T-helper 2 cell treated with Interferon-gamma antibody and Interleukin-4, amounts not matched to agents 5 μg/mL and 100 μg/mL, for 36 hours (primary cell): ENCODE data around the gene ITM2B.
"Not testable (repeated sequence)": the region's sequence is repeated elsewhere in the genome, so short reads cannot be mapped to it uniquely, and the experiment has no call there.

Source experiments
- DNase-seq: peaks from one replicate; pipeline ENCODE4 v3.0.0; 2021; ENCODE audit warnings: low spot score
- H3K27ac Mint-ChIP-seq: one replicate; pipeline ENCODE4 v1.8.0; 2021; ENCODE audit warnings: mild to moderate bottlenecking, mixed read lengths
- H3K27me3 Mint-ChIP-seq: one replicate; pipeline ENCODE4 v1.8.0; 2021; ENCODE audit warnings: low read depth, mixed read lengths
- H3K36me3 Mint-ChIP-seq: one replicate; pipeline ENCODE4 v1.8.0; 2021; ENCODE audit warnings: low read depth, mixed read lengths
- H3K4me1 Mint-ChIP-seq: one replicate; pipeline ENCODE4 v1.8.0; 2021; ENCODE audit warnings: low read depth, mixed read lengths
- H3K4me3 Mint-ChIP-seq: one replicate; pipeline ENCODE4 v1.8.0; 2022; ENCODE audit warnings: mild to moderate bottlenecking, moderate library complexity, mixed read lengths
- H3K9me3 Mint-ChIP-seq: one replicate; pipeline ENCODE4 v1.8.0; 2021; ENCODE audit warnings: mixed read lengths

ITM2B gene

GRCh38 chr13:48234566-48235340, 1.7 kb downstream of the ITM2B start:
- DNase-seq, result no peak

DNA sequence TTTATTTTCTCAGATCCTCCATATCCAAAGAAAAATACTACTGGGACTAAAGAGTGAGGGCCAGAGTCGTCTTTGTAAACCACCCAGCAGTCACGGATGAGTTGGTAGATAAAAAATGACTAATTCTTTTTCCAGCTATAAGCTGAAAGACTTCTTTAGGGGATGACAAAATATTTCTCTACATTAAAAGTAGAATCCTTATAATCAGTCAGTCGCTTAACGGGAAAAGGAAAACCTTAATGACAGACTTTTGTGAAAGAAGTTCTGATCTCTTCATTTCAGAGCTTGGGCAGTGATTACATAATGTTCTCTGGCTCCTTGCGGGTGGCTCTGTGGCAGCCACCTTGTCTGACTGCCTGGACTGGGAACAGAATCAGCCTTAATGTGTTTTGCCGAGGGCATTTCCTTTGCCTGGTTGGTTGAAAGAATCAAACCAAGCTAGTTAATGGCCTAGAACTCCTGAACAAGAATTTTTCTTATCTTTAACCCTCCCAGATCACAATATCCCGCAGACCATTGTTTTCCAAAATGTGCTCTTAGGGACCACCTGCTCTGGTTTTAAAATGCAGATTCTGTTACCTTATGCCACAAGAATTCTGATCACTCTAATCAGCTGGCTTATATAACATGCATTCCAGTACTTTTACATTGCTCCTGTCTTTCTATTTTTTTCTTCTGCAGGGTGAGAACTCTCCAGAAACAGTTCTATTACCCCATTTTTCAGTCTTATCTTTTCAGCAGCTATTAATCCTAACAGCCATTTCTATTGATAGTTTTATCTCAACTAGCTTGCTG, 2.5 kb downstream of the ITM2B start:
- Mint-ChIP-seq H3K4me1 (peaks cover 34% of the 10 kb centered on the region), H3K27ac (no peak overlapping the region)

More at GRCh38 chr13:48234566-48235340, 1.7 kb downstream of the ITM2B start:
- H3K9me3 Mint-ChIP-seq, result no peaks in the 10 kb centered on the region
- no peak overlapping the region for H3K27ac Mint-ChIP-seq
- peak overlapping the region; percentile 91 for H3K4me3 Mint-ChIP-seq
- H3K36me3 Mint-ChIP-seq, result peaks cover 24% of the 10 kb centered on the region
- H3K4me1 Mint-ChIP-seq, result peaks cover 34% of the 10 kb centered on the region
- peaks cover 51% of the 10 kb centered on the region for H3K27me3 Mint-ChIP-seq

GRCh38 chr13:48236528-48237353, 3.7 kb downstream of the ITM2B start:
- no peak overlapping the region for H3K27ac Mint-ChIP-seq
- H3K36me3 Mint-ChIP-seq, result peaks cover 29% of the 10 kb centered on the region
- H3K27me3 Mint-ChIP-seq, result peaks cover 37% of the 10 kb centered on the region
- no peak for DNase-seq
- H3K4me3 Mint-ChIP-seq, result no peak overlapping the region
- H3K4me1 Mint-ChIP-seq, result peaks cover 37% of the 10 kb centered on the region
- no peaks in the 10 kb centered on the region for H3K9me3 Mint-ChIP-seq

More for the DNA sequence above, 2.5 kb downstream of the ITM2B start:
- DNase-seq, result no peak
- H3K9me3 Mint-ChIP-seq, result no peaks in the 10 kb centered on the region
- H3K27me3 Mint-ChIP-seq, result peaks cover 47% of the 10 kb centered on the region
- peak overlapping the region; percentile 76 for H3K4me3 Mint-ChIP-seq
- H3K36me3 Mint-ChIP-seq, result peaks cover 24% of the 10 kb centered on the region

DNA sequence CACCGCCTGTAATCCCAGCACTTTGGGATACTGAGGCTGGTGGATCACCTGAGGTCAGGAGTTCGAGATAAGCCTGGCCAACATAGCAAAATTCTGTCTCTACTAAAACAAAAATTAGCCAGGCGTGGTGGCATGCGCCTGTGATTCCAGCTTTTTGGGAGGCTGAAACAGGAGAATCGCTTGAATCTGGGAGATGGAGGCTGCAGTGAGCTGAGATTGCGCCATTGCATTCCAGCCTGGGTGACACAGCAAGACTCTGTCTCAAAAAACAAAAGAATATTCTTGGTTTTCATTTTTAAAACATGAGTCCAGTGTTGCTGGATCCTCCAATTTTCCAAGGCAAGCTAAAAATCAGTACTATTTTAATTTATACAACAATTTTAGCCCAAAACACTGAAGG, 6.4 kb downstream of the ITM2B start:
- H3K9me3 Mint-ChIP-seq, result not testable (repeated sequence)

DNA sequence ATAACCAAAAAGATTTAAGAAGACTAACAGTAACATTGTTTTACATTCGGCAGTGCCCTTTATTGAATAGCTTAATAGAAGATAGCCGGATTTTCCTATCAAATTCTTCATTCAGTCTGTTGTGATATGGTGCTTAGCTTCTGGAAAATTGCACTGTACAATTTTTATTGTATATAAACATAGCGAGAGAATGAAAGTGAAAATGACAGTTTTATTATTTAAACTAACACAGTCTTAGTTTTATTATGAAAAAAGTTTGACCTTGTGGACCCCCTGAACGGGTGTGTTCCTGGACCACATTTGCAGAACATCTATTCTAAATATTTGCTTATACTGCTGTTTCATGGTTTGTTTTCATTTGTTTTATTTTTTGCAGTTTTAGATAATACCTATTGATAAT, 8.6 kb downstream of the ITM2B start:
- H3K27me3 Mint-ChIP-seq, result peaks cover 10% of the 10 kb centered on the region
- DNase-seq, result no peak
- peaks cover 14% of the 10 kb centered on the region for H3K4me1 Mint-ChIP-seq
- H3K4me3 Mint-ChIP-seq, result no peak overlapping the region
- no peak overlapping the region for H3K27ac Mint-ChIP-seq
- no peaks in the 10 kb centered on the region for H3K9me3 Mint-ChIP-seq
- H3K36me3 Mint-ChIP-seq, result peaks cover 25% of the 10 kb centered on the region

More for the DNA sequence above, 6.4 kb downstream of the ITM2B start:
- peaks cover 28% of the 10 kb centered on the region for H3K27me3 Mint-ChIP-seq
- not testable (repeated sequence) for DNase-seq, H3K4me3 Mint-ChIP-seq, H3K27ac Mint-ChIP-seq
- peaks cover 31% of the 10 kb centered on the region for H3K4me1 Mint-ChIP-seq
- H3K36me3 Mint-ChIP-seq, result peaks cover 35% of the 10 kb centered on the region

DNA sequence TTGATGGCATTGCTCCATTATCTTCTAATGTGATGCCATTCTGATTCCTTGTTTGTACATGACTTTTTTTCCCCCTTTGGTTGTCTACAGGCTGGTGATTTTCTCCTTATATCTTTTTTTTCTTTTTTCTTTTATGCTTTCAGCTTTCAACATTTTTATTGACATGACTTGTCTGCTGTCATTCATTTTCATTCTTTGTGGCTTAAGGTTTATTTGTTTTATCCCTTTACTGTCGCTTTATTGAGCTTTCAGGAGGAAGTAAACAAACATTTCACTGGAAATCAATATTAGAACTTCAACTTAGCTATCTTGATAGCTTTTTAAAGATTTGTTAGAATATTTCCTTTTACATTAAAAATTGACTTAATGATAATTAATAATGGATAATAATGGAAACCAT, 9.7 kb downstream of the ITM2B start:
- DNase-seq, result no peak
- Mint-ChIP-seq H3K9me3 (no peaks in the 10 kb centered on the region), H3K4me3 (no peak overlapping the region), H3K27ac (no peak overlapping the region), H3K36me3 (peaks cover 20% of the 10 kb centered on the region), H3K4me1 (peaks cover 6% of the 10 kb centered on the region), H3K27me3 (peaks cover under 1% of the 10 kb centered on the region)

GRCh38 chr13:48244159-48244558, 11.2 kb downstream of the ITM2B start:
- Mint-ChIP-seq H3K27ac (no peak overlapping the region), H3K4me3 (no peak overlapping the region), H3K36me3 (peaks cover 19% of the 10 kb centered on the region), H3K9me3 (no peaks in the 10 kb centered on the region), H3K27me3 (no peaks in the 10 kb centered on the region), H3K4me1 (peaks cover 9% of the 10 kb centered on the region)
- DNase-seq, result no peak

DNA sequence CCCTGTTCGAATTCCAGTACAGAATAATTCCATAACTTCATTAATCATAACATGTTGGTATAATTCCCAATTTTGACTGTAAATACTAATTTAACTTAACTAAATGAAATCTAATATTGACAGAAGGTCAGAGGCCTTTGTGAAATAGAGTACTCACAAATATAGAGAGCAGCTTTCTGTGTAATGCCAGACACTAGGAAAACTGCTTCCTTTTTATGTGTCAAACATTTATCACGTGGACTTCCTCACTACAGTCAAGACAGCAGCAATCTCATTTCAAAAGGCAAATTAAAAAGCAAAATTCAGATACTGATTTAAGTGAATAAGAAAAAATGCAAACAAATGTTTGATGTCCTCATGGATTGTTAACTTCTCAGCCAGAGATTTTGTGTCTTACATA, 13.1 kb downstream of the ITM2B start:
- no peak overlapping the region for H3K27ac Mint-ChIP-seq
- no peak for DNase-seq
- H3K27me3 Mint-ChIP-seq, result no peaks in the 10 kb centered on the region
- H3K4me3 Mint-ChIP-seq, result no peak overlapping the region
- H3K36me3 Mint-ChIP-seq, result peaks cover 13% of the 10 kb centered on the region
- no peaks in the 10 kb centered on the region for H3K9me3 Mint-ChIP-seq
- peaks cover 10% of the 10 kb centered on the region for H3K4me1 Mint-ChIP-seq

DNA sequence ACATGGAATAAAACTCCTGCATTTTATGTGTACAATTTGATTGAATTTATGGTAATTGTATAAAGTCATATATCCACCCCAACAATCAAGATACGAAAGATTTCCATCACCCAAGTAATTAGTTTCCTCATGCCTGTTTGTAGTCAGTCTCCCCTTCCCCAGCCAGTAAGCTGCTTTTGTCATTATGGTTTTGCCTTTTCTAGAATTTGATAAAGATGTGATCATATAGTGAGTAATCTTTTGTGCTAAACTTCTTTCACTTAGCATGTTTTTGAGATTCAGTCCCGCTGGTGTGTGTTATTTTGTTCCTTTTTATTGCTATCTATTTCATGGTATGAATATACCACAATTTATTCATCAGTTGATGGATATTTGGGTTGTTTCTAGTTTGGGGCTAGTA, 16.0 kb downstream of the ITM2B start:
- H3K27ac Mint-ChIP-seq, result no peak overlapping the region
- H3K27me3 Mint-ChIP-seq, result no peaks in the 10 kb centered on the region
- H3K4me1 Mint-ChIP-seq, result peaks cover 4% of the 10 kb centered on the region
- no peak overlapping the region for H3K4me3 Mint-ChIP-seq
- DNase-seq, result no peak
- no peaks in the 10 kb centered on the region for H3K9me3 Mint-ChIP-seq
- peaks cover 13% of the 10 kb centered on the region for H3K36me3 Mint-ChIP-seq

DNA sequence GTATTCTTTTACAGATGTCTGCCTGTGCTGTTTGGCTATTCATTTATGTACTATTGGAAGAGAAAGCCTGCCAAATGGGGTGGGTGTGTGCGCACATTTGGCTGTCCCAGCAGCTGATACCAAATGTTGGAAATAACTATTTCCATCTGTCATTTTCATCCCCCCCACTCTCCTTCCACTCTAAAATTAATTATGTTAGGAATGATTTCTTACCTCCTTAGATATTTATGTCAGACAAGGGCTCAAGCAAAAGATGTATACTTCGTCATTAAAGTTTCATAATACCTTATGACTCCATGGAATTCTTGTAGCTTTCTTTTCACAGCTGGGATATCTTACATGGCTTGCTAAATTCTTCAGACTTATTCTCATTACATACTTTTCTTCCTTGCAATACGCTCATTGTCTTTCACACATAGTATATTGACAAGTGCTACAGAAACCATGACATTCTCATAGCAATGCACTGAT, 18.6 kb downstream of the ITM2B start:
- Mint-ChIP-seq H3K4me1 (peaks cover 4% of the 10 kb centered on the region), H3K4me3 (no peak overlapping the region)

DNA sequence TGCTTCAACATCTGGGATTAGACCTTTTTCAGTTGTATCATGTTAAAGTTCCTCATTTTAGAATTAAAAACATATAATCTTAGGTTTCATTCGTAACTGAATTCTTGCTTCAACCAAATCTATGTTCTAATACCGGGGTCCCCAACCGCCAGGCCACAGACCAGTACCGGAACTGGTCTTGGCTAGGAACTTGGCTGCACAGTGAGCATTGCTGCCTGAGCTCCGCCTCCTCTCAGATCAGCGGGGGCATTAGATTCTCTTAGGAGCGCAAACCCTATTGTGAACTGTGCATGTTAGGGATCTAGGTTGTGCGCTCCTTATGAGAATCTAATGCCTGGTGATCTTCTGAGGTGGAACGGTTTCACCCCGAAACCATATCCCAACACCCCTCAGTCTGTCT, 19.2 kb downstream of the ITM2B start:
- Mint-ChIP-seq H3K4me1 (peaks cover 4% of the 10 kb centered on the region), H3K27me3 (no peaks in the 10 kb centered on the region), H3K9me3 (no peaks in the 10 kb centered on the region), H3K36me3 (peaks cover 25% of the 10 kb centered on the region), H3K27ac (no peak overlapping the region), H3K4me3 (no peak overlapping the region)
- no peak for DNase-seq

More for the DNA sequence above, 18.6 kb downstream of the ITM2B start:
- H3K9me3 Mint-ChIP-seq, result no peaks in the 10 kb centered on the region
- no peaks in the 10 kb centered on the region for H3K27me3 Mint-ChIP-seq
- DNase-seq, result no peak
- no peak overlapping the region for H3K27ac Mint-ChIP-seq
- peaks cover 23% of the 10 kb centered on the region for H3K36me3 Mint-ChIP-seq

DNA sequence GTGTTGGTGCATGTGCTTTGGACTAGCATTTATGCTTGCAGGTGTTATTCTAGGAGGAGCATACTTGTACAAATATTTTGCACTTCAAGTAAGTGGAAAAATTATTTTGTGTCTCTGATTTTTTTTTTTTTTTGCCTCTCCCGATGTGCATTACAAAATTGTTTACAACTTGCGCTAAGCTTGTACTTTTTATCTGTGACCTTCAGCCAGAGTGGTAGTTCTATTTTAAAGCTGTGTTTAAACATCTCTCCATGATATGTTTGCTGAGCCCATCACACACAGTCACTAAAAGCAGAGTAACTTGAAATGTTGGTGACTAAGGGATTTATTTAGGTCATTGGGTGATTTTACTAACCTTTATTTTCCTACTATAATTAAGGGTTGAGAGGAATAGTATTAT, 20.8 kb downstream of the ITM2B start:
- Mint-ChIP-seq H3K4me1 (peaks cover 4% of the 10 kb centered on the region), H3K27ac (no peak overlapping the region), H3K27me3 (no peaks in the 10 kb centered on the region)

DNA sequence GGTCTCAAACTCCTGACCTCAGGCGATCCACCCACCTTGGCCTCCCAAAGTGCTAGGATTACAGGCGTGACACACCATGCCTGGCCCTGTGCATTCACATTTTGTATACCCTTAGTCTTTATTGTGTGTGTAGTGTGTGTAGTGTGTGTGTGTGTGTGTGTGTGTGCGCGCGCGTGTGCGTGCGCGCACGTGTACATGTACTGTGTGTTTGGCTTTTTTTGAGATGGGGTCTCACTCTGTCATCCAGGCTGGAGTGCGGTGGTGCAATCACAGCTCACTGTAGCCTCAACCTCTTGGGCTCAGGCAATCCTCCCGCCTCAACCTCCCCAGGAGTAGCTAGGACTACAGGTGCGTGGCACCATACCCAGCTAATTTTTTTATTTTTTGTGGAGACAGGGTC, 22.1 kb downstream of the ITM2B start:
- no peak overlapping the region for H3K4me3 Mint-ChIP-seq
- DNase-seq, result no peak
- no peaks in the 10 kb centered on the region for H3K27me3 Mint-ChIP-seq
- no peaks in the 10 kb centered on the region for H3K9me3 Mint-ChIP-seq
- H3K27ac Mint-ChIP-seq, result no peak overlapping the region
- H3K36me3 Mint-ChIP-seq, result peaks cover 49% of the 10 kb centered on the region
- H3K4me1 Mint-ChIP-seq, result no peaks in the 10 kb centered on the region

More for the DNA sequence above, 20.8 kb downstream of the ITM2B start:
- H3K36me3 Mint-ChIP-seq, result peaks cover 37% of the 10 kb centered on the region
- DNase-seq, result no peak
- no peak overlapping the region for H3K4me3 Mint-ChIP-seq
- no peaks in the 10 kb centered on the region for H3K9me3 Mint-ChIP-seq
